Common myeloid progenitor, CD34-positive (primary cell): ENCODE results near the gene ZFHX3.

ENCODE experiments used
- CTCF ChIA-PET: fragments of 350-600 bp; sonication (Branson Sonifier 250); formaldehyde crosslinking; loops from one replicate; lab custom pipeline; 2021; ENCODE audit warnings: antibody characterized with exemption; lab: Charles Lee
- POLR2A ChIA-PET: fragments of 350-600 bp; sonication (Branson Sonifier 250); formaldehyde crosslinking; loops from one replicate; lab custom pipeline; 2021; ENCODE audit warnings: antibody characterized with exemption; lab: Charles Lee
- DNase-seq, 3 donors: peaks; one replicate each; pipeline versions ENCODE4 v3.0.0 to v3.0.0-alpha.2; 2013
- H3K27ac ChIP-seq, 2 experiments: 1 replicate in 1 of 2; 2 replicates in 1 of 2; pipeline ENCODE4 v1.7.0; 2013; ENCODE audit warnings: inconsistent platforms in 2 of 2, low read length in 2 of 2, mild to moderate bottlenecking in 2 of 2, low read depth in 1 of 2, moderate library complexity in 1 of 2; ENCODE audit not compliant: severe bottlenecking in 2 of 2, insufficient read depth in 1 of 2, poor library complexity in 1 of 2
- H3K27me3 ChIP-seq, 5 experiments: replicated peaks in 2 of 5; 1 replicate in 3 of 5; 2 replicates in 2 of 5; pipeline versions ENCODE4 v1.6.1 to v1.7.0; 2013; ENCODE audit warnings: low read length in 4 of 5, mild to moderate bottlenecking in 2 of 5, moderate library complexity in 2 of 5, inconsistent platforms in 1 of 5; ENCODE audit not compliant: insufficient read depth in 5 of 5, control insufficient read depth in 4 of 5
- H3K36me3 ChIP-seq, 4 experiments: 1 replicate in 2 of 4; 2 replicates in 2 of 4; pipeline versions ENCODE4 v1.6.1 to v1.7.0; 2013; ENCODE audit warnings: low read length in 3 of 4, control low read depth in 1 of 4, mild to moderate bottlenecking in 1 of 4; ENCODE audit not compliant: control insufficient read depth in 4 of 4, insufficient read depth in 4 of 4
- H3K4me1 ChIP-seq, 4 experiments: 1 replicate in 3 of 4; 2 replicates in 1 of 4; pipeline versions ENCODE4 v1.6.1 to v1.7.1; 2013; ENCODE audit warnings: low read length in 3 of 4, mild to moderate bottlenecking in 3 of 4, control low read depth in 1 of 4, inconsistent platforms in 1 of 4, moderate library complexity in 1 of 4; ENCODE audit not compliant: control insufficient read depth in 4 of 4, insufficient read depth in 4 of 4; ENCODE audit errors: control extremely low read depth in 1 of 4
- H3K4me3 ChIP-seq, 7 experiments: 1 replicate in 4 of 7; 2 replicates in 3 of 7; pipeline versions ENCODE4 v1.5.1 to v1.7.0; 2013; ENCODE audit warnings: mild to moderate bottlenecking in 7 of 7, low read length in 6 of 7, moderate library complexity in 6 of 7, inconsistent platforms in 2 of 7, low read depth in 2 of 7, control low read depth in 1 of 7; ENCODE audit not compliant: insufficient read depth in 4 of 7, control insufficient read depth in 1 of 7; ENCODE audit errors: extremely low read depth in 1 of 7
- H3K9me3 ChIP-seq, 5 experiments: 1 replicate in 4 of 5; 2 replicates in 1 of 5; pipeline versions ENCODE4 v1.6.1 to v1.7.1; 2013; ENCODE audit warnings: low read length in 4 of 5, mild to moderate bottlenecking in 2 of 5, inconsistent platforms in 1 of 5, low read depth in 1 of 5, moderate library complexity in 1 of 5; ENCODE audit not compliant: control insufficient read depth in 4 of 5, insufficient read depth in 2 of 5; ENCODE audit errors: control extremely low read depth in 1 of 5
- WGBS: methylation state at CpG from one replicate; pipeline ENCODE4 v1.1.5; 2013; ENCODE audit not compliant: insufficient coverage; 5-methylcytosine and 5-hydroxymethylcytosine counted together

Gene ZFHX3

DNA sequence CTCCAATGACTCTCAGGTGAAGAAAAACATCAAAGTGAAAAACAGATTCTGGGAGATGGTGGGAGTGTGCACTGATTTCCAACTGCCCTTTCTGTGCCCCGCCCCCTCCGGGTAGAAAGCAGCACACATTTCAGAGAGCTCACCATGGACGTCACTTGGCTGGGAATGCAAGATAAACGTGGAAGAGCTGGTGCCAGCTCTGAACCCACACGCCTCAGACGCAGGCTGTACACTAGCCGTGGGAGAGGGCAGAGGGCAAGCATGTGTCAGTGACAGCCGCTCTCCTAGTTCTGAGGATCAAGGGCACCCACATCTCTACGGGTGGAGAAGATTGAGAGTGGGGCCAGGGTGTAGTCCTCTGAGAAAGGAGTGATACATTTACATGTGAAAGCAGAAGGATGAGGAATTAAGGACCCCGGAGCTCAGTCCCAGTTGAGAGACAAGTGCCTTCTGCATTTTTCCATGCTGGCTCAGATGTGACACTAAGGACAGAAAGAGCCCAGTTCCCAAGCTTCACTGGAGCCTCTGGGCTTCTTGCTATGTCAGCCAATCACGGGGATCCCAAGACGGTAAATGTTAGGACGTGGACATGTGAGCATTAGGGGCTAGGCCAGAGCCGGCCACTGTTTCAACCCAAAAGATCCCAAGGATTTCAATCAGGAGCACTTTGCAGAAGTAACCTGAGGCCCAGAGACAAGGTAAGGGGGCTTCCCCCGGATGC lies 101.3 kb downstream of the ZFHX3 start:
- DNase-seq = no peak
- no peak overlapping the region for H3K27ac ChIP-seq
- no peaks in the 10 kb centered on the region for H3K4me1 ChIP-seq
- ChIA-PET CTCF (interaction anchor here (0.8 kb wide), 1 partner anchor 11 kb away, joined by 3 read pairs; no protein-coding TSS in a partner anchor), POLR2A (no interaction called here)
- peaks cover 0 to 21% (median 11%) of the 10 kb centered on the region in 4 experiments for H3K36me3 ChIP-seq
- H3K9me3 ChIP-seq = no peaks in the 10 kb centered on the region
- 98% methylated on average over 15 of the region's 15 CpGs for WGBS
- H3K4me3 ChIP-seq = no peak overlapping the region
- no peaks in the 10 kb centered on the region for H3K27me3 ChIP-seq

DNA sequence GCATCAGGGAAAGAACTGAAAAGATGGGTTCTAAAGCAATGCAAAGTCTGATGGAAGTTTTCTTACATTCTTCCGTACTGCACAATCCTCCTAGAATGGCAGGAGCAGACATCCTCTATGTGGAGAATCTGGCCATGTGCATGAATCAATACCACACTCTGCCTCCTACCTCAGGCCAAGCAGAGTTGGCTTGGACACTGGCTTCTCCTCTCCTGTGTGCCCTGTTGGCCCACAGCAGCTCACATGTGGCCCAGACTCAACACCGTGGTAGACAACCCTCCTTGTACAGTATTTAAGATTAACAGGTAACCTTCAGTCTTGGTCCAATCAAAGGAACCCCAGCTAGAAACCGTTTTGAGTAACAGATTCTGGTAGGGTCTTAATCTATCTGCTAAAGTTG lies 101.9 kb downstream of the ZFHX3 start:
- Histone ChIP-seq H3K27me3 (no peaks in the 10 kb centered on the region), H3K27ac (no peak overlapping the region), H3K4me1 (no peaks in the 10 kb centered on the region), H3K36me3 (peaks cover 0 to 21% (median 11%) of the 10 kb centered on the region in 4 experiments), H3K9me3 (no peaks in the 10 kb centered on the region), H3K4me3 (no peak overlapping the region)
- DNase-seq = no peak
- POLR2A ChIA-PET = no interaction called here
- WGBS = 100% methylated on average over 2 of the region's 3 CpGs
- CTCF ChIA-PET = interaction anchor here (0.8 kb wide), 1 partner anchor 10 kb away, joined by 3 read pairs; no protein-coding TSS in a partner anchor

DNA sequence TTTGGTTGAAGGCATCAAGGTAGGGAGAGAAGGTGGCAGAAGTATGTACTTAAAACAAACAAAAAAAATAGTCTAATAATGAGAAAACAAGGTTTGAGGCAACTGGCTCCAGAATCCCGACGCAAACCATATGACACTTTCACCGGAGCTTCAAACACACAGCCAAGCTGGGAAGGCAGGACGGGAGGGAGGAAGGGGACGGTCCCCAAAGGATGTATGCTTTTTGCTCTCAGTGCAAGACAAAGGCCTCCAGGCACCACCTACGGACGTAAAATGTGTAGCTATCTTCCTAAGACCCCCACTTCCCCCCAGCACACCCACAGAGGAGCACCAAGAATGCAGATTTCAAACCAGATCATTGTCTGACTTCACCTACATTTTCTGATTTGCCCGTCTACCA lies 102.3 kb downstream of the ZFHX3 start:
- Histone ChIP-seq H3K4me1 (peaks cover 0 to under 1% (median 0%) of the 10 kb centered on the region in 4 experiments), H3K36me3 (peaks cover 0 to 17% (median 11%) of the 10 kb centered on the region in 4 experiments), H3K9me3 (no peaks in the 10 kb centered on the region), H3K4me3 (no peak overlapping the region), H3K27ac (no peak overlapping the region), H3K27me3 (no peaks in the 10 kb centered on the region)
- ChIA-PET CTCF (interaction anchor here (1.4 kb wide), 1 partner anchor 19 kb away, joined by 4 read pairs; no protein-coding TSS in a partner anchor), POLR2A (no interaction called here)
- no peak for DNase-seq
- WGBS = 96% methylated on average over 8 of the region's 8 CpGs

DNA sequence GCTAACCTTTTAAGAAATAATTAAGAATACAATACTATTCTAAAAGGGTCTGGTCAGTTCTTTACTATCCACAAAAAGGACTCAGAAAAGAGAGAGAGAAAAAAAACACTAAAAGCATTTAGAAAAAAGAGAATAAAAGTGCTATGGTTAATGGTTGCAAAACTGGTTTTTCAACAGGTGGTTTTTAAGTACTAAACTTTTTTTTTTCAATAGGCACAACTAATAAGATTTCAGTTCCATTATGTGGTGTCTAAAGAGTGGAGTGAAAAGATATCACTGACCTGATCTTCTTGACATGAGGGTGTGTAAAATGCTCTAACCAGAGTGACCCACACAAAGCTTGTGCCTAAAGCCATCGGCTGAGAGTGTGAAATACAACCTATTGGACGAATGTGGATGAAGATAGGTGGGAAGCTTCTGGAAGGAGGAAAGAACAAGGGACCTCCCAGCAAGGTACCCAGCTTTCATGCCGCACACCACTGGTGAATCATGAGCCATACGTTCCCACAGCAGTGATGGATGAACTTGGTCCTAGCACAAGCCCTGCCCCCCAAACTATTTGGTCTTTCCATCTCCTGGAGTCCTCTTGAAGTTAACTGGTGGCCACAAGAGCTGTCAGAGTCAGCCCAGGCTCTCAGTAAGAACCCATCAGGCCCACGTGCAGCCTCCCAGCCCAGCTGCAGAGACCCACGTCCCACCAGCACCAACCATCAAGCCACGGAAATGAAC lies 103.0 kb downstream of the ZFHX3 start:
- Histone ChIP-seq H3K27ac (no peak overlapping the region), H3K27me3 (no peaks in the 10 kb centered on the region), H3K4me1 (peaks cover 0 to 6% (median 0%) of the 10 kb centered on the region in 4 experiments), H3K4me3 (no peak overlapping the region), H3K9me3 (no peaks in the 10 kb centered on the region), H3K36me3 (peaks cover 0 to 10% (median 4%) of the 10 kb centered on the region in 4 experiments)
- ChIA-PET POLR2A (no interaction called here), CTCF (interaction anchor here (0.6 to 1.4 kb wide), 3 partner anchors 20 to 432 kb away, joined by 3 to 4 read pairs (median 4); no protein-coding TSS in a partner anchor)
- no peak for DNase-seq
- WGBS = 100% methylated on average over 5 of the region's 7 CpGs

DNA sequence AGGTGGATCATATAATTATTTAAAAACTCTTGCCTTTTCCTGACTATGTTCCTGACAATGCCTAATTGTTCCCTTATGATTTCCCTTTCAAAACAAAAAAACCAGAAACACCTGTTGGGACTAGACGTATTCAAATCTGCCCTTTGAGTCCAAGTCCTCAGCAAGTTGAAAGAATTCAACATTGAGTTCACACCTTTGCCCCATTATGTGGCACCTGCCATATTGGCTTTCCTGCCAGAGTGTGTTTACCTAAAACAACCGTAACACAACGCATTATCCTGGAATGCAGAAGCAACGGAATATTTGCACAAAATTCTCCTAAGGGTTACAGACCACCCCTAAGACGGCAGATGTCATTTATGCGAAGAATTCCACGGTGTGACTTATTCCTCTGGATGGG lies 105.9 kb downstream of the ZFHX3 start:
- POLR2A ChIA-PET = no interaction called here
- WGBS = 98% methylated on average over 7 of the region's 7 CpGs
- CTCF ChIA-PET = no interaction called here

DNA sequence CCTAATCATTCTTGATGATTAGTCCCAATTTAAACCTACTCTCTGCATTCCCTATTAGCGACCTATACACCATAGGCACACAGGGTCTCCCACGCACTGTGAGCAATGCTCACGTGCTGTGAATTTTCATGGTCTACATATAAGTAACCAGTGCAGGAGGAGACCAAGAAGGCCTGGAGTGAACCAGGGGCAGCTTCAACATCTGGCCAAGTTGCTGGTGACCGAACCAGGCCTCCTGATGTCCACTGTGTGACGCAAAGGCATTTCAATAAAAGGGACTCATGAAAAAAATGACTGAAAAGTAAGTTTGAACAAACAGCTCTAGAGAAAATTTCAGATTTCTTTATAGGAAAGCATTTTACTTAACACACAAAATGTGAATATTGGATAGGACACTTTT lies 107.0 kb downstream of the ZFHX3 start:
- no peaks in the 10 kb centered on the region for H3K27me3 ChIP-seq
- H3K36me3 ChIP-seq = no peaks in the 10 kb centered on the region
- H3K27ac ChIP-seq = no peak overlapping the region
- CTCF ChIA-PET = interaction anchor here (2.8 kb wide), 1 partner anchor 108 kb away, joined by 11 read pairs; no protein-coding TSS in a partner anchor
- no peak for DNase-seq
- H3K4me3 ChIP-seq = no peak overlapping the region
- H3K9me3 ChIP-seq = no peaks in the 10 kb centered on the region
- peaks cover 0 to 32% (median 18%) of the 10 kb centered on the region in 4 experiments for H3K4me1 ChIP-seq
- 100% methylated on average over 2 of the region's 5 CpGs for WGBS
- POLR2A ChIA-PET = no interaction called here

More for the DNA sequence above, 105.9 kb downstream of the ZFHX3 start:
- Histone ChIP-seq H3K27ac (no peak overlapping the region), H3K36me3 (no peaks in the 10 kb centered on the region), H3K4me3 (no peak overlapping the region), H3K4me1 (peaks cover 0 to 30% (median 18%) of the 10 kb centered on the region in 4 experiments), H3K27me3 (no peaks in the 10 kb centered on the region), H3K9me3 (no peaks in the 10 kb centered on the region)
- DNase-seq = no peak
